HG02798 (cell line): Measurements from ENCODE around the gene TMEM214.
A peak's percentile ranks its signal among the peaks of the same experiment; 100 is the strongest.

Source experiments
- ATAC-seq: cut with Tn5 transposase; IDR thresholded peaks from one replicate; pipeline ENCODE4 v1.9.1; 2021; ENCODE audit warnings: mild to moderate bottlenecking; ENCODE audit not compliant: unreplicated experiment, poor library complexity

Gene TMEM214, protein sequence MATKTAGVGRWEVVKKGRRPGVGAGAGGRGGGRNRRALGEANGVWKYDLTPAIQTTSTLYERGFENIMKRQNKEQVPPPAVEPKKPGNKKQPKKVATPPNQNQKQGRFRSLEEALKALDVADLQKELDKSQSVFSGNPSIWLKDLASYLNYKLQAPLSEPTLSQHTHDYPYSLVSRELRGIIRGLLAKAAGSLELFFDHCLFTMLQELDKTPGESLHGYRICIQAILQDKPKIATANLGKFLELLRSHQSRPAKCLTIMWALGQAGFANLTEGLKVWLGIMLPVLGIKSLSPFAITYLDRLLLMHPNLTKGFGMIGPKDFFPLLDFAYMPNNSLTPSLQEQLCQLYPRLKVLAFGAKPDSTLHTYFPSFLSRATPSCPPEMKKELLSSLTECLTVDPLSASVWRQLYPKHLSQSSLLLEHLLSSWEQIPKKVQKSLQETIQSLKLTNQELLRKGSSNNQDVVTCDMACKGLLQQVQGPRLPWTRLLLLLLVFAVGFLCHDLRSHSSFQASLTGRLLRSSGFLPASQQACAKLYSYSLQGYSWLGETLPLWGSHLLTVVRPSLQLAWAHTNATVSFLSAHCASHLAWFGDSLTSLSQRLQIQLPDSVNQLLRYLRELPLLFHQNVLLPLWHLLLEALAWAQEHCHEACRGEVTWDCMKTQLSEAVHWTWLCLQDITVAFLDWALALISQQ

DNA sequence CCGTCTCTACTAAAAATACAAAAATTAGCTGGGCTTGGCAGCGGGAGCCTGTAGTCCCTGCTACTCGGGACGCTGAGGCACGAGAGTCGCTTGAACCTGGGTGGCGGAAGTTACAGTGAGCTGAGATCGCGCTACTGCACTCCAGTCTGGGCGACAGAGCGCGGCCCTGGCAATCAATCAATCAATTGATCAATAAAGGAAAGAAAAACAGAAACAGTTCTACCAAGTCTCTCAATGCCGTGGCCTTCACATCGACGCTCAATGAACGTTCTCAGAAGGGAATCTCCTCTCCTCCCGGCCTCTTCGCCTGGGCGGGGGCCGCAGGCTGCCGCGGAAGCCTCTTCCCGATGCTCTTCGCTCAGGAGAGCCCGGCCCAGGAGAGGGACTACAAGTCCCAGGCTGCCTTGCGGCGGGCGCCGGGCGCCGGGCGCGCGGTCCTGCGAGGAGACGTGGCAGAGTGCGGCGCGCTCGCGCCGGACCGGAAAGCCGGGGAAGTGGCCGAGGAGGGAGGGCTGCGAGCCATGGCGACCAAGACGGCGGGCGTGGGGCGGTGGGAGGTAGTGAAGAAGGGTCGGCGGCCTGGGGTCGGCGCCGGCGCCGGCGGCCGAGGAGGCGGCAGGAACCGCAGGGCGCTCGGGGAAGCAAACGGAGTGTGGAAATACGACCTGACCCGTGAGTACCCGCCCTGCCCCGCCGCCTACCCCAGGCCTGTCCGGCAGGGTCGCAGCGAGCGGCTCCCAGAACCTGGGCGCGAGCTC, at the start of gene TMEM214:
TMEM214 (plus strand) TSS at position 471 of the 758 bp plus-strand sequence; CDS start at position 522, 51 bp downstream.
- ATAC-seq = peak; percentile 95

DNA sequence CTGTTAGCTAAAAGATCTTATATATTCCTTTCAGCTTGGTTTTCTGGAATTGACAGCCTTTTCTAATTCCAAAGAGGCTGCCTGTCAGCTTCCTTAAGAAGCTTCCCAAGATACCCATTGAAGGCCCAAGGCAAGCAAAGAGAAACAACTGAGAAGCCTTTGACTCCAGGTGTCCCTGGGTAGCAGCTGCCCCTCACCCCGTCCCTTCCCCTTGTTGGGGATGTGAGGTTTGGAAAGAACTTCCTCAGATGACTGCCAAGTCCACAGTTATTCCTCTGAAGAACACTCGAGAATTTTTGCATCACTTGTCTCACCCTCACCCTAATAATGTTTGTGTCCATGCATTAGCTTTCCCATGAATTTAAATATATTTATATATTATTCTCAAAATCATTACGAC, 49.0 kb upstream of the TMEM214 start:
- ATAC-seq = no peak

DNA sequence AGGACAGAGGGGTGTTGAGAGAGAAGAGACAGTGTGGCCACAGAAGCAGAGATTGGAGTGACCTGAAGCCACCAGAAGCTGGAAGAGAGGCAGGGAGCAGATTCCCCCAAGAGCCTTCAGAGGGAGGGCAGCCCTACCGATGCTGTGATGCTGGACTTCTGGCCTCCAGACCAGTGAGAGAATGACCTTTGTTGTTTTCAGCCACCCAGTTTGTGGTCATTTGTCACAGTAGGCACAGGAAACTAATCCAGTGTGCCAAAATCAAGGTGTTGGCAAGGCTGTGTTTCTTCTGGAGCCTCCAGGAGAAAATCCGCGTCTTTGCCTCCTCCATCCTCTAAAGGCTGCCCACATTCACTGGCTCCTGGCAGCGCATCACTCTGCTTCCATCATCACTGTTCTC, 47.0 kb upstream of the TMEM214 start:
- no peak for ATAC-seq

DNA sequence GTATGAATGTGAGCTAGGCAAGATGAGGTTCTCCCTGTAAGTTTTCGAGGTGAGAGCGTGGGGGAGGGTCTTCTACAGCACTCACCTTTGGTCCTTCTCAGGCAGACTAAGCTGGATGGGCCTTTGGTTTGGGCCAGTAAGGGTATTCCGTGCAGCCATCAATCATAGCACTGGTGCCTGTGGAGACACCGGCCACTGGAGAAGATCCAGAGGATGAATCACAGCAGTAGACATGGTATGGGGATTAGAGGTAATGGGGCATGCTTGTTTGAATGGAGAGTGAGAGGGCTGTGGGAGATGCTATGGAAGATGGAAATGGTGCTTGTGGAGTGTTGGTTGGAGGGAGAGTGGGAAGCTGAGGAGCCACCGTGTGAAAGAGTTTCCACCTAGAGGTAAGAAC, 46.2 kb upstream of the TMEM214 start:
- no peak for ATAC-seq

DNA sequence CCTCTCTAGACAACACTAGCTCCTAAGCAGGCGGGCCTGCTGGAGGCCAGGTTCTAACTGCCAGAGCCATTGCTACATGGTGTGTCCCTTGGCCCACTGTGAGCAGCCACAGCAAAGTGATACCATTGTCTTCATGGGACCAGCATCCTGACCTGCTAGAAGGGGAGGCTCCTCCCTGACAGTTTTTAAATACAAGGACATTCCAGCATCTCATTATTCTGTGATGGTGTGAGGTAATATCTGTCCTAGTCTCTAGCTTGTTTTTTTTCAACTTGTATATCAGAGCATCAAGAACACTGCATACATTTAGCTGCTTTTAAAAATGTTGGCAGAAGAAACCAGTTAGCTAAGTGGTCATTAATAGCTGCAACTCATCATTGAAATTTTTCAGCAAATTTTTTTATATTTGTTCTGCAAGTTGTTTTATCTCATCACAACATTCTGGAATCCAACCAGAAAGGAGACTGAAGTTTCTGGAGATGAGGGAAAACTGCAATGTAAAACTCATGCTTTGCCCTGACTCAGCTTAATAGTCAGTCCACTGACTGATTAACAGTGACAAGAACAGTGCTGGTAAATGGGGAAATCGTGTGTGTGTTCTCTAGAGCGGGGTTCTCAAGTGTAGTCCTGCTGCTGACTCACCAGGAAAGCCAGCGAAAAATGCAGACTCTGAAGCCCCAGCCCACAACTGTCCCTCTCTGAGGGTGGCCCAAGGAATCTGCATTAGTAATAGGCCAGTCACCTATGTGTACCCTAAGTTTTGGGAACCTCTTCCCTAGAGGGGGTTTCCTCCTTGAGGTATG, 44.5 kb upstream of the TMEM214 start:
- no peak for ATAC-seq

DNA sequence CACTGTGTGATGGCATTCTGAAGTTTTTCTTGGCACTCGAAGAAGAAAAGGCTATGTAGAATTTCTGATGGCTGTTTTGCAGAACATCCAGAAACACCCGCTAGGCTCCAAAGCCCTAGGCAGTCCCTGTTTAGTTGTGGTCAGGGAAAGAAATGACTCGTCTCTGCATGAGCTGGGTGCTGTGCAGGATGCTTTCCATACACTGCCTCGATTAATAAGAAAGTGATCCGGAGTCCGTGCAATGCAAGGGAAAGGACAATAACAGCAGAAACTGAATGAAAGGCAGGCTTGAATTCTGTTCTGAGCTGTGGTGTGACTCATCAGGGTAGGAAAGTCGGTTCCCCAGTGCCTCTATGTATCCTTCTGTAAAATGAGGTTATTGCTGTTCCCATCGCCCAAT, 43.6 kb upstream of the TMEM214 start:
- no peak for ATAC-seq

DNA sequence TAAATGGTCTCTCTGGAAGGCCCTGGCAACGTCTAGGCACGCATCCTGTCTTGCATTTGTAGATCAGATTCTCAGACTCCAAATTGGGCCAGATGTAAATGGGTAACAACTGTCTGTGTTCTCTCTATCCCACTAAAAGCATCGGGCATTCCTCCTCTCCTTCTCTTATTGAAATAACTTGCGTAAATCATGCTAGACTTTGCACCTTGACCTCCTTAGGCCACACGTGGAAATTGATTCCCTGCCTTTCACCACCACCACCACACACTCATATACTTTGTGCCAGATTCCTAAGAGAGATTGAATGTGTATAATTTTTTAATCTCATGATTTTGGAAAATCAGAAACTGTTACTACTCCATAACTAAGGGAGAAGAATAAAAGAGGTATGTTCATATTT, 41.0 kb upstream of the TMEM214 start:
- ATAC-seq = no peak

DNA sequence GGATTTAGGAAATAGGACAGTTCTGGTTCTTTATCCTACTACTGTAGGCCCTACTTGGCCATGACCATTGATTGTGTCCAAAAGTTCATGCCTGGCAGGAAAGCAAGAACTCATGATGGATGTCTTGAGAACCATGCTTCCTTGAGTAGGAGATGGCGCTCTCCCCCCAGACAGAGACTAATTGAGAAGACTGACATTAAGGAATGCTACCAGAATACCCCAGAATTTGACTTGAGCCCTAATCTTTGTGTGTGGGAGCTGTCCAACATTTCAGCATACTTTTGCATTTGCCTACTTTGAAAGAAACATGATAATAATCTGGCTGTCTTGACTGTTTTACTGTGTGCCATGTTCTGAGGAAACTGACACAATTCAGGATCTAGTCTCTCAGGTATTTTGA, 39.0 kb upstream of the TMEM214 start:
- ATAC-seq = no peak

DNA sequence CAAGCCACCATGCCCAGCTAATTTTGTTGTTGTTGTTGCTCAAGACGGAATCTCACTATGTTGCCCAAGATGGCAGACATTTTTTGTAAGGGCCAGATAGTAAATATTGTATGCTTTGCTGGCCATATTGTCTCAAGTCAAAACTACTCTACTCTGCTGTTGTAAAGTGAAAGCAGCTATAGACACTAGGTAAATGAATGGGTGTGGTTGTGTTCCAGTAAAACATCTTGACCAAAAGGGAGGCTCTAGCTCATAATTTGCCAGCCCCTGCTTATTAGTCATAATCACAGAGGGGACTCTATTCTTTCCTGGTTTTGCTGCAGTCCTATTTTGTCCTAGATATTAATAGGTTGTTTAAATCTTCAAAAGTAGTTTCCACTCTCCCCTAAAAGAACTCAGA, 37.8 kb upstream of the TMEM214 start:
- no peak for ATAC-seq

DNA sequence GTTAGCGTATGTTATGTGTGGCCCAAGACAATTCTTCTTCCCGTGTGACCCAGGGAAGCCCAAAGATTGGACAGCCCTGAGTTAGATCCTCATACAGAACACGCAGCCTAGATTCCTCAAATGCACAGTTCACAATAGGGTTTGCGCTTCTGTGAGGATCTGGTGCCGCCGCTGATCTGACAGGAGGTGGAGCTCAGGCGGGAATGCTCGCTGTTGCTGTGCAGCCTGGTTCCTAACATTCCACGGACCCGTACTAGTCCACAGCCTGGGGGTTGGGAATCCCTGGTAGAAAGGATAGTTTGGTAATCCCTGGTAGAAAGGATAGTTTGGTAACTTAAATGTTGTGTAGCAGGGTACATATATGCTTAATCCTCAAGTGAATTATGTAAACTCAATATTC, 35.4 kb upstream of the TMEM214 start:
- ATAC-seq = no peak

DNA sequence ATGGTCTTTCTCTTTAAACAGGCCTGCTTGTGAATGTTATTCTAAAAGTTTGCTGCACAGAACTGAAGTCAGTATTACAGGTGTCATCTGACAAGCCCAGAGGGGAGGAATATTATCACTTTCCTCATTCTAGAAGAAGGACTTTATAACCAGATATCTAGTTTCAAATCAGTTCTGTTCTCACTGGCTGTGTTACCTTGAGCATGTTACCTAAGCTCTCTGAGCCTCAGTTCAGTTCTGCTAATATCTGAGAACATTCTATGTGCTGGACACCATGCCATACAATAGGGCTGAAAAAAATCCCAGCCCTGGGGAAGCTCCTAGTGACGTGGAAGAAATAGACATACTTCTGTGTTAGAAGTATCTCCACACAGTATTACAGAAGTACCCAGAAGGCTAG, 34.4 kb upstream of the TMEM214 start:
- no peak for ATAC-seq

DNA sequence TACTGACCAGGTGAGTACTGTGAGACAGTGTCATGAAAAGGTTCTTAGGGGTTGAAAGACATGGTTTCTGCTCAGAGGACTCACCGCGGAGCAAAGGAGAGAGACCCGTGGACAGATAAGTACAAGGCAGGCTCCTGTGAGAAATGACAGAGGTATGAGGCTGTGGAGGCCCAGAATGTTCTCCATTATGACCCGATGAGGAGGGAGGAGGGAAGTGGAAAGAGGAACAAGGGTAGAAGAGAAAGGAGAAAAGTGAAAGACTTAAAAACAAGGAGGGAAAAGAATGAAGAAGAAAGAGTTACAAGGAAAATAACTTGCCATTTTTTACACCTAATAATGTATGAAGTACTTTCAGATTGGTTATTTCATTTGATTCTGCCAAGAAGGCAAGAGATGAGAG, 32.5 kb upstream of the TMEM214 start:
- ATAC-seq = no peak

DNA sequence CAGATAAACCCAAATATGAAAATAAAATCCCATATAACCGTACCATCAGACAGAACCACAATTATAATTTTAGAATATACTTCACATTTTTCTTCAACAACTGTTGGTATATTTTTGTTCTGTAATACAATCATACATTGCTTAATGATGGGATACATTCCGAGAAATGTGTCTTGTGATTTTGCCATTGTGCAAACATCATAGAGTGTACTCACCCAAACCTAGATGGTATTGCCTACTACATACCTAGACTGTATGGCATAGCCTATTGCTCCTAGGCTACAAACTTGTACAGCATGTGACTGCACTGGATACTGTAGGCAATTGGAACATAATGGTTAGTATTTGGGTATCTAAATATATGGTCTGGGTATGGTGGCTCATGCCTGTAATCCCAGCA, 31.8 kb upstream of the TMEM214 start:
- ATAC-seq = no peak

DNA sequence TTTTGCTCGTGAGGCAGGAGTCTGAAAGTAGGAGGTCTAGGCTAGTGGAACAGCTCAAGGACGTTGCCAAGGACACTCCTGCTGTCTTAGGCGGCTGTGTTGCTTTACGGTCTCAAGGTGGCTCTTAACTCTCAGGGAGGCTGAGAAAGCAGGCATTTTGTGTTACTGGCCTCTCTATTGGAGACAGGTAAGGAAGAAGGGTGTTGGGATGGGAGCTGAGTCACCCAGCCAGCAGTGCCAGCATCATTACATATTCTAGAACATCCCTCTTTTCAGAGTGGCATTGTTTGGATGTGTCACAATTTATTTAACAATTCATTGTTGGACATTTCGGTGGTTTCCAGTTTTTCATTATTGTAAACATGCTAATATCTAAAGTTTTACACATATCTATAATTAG, 30.8 kb upstream of the TMEM214 start:
- ATAC-seq = no peak

DNA sequence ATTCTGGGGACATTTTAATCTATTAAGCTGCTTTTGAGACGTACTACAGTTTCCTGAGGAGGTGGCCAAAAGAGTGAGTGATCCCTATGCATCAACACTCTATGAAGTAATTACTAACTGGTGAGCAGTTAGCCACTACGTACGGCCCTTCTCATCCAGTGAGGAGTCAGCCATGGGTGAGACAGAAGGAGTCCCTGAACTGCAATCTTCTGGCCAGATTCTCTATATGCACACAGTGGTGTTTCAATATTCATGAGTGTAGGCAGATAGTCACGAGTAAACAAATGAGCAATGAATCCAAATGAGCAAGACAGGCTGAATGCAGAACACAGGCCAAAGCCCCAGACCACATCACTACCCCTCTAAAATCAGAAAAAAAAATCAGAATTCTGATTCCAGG, 29.8 kb upstream of the TMEM214 start:
- no peak for ATAC-seq

DNA sequence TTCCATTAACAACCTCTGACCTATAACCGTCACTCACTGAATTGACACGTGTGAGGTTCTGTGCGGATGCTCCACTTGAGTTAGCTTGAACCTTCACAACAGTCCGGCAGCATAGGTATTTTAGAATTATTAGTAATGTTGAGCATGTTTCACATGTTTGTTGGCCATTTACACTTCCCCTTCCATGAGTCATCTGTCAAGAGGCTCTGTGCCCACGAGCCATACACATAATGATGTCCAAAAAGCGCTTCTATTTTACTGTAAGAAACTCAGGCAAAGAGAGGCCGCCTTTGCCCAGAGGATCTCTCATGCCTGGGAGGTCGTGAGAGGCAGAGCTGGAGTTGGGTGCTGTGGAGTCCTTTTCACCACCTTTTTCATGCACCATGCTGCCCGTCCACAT, 28.9 kb upstream of the TMEM214 start:
- no peak for ATAC-seq

DNA sequence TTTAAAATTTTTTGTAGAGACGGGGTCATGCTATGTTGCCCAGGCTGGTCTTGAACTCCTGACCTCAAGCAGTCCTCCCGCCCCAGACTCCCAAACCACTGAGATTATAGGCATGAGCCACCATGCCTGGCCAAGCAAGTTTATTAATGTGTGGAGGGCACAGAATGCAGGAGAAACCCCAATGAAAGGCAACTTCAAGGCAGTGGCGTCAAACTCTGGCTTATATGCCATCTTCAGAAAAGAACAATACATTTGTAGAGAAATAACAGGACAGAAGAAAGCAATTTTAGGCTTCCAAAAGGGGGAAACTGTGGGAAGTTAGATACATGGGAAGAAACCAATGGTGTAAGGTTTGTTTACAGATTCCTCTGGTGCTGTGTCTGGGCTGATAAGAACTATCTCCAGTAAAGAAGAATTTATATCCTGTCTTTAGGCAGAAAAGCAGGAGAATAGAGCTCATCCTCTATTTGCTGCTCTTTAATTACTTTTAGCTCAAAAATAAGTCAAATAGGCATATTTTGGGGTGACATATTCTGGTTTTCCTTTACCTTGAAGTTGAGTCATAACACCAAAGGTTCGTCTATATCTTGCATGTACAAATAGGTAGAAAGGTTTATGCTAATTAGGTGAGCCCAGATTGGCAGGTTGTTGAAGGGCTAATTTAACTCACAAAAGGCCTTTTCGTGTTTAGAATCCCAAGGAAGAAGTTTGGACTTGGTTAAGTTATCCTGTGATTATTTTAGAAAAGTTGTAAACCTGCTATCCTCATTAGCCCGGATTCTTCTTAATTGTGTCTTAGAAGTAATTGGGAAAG, 26.0 kb upstream of the TMEM214 start:
- no peak for ATAC-seq

DNA sequence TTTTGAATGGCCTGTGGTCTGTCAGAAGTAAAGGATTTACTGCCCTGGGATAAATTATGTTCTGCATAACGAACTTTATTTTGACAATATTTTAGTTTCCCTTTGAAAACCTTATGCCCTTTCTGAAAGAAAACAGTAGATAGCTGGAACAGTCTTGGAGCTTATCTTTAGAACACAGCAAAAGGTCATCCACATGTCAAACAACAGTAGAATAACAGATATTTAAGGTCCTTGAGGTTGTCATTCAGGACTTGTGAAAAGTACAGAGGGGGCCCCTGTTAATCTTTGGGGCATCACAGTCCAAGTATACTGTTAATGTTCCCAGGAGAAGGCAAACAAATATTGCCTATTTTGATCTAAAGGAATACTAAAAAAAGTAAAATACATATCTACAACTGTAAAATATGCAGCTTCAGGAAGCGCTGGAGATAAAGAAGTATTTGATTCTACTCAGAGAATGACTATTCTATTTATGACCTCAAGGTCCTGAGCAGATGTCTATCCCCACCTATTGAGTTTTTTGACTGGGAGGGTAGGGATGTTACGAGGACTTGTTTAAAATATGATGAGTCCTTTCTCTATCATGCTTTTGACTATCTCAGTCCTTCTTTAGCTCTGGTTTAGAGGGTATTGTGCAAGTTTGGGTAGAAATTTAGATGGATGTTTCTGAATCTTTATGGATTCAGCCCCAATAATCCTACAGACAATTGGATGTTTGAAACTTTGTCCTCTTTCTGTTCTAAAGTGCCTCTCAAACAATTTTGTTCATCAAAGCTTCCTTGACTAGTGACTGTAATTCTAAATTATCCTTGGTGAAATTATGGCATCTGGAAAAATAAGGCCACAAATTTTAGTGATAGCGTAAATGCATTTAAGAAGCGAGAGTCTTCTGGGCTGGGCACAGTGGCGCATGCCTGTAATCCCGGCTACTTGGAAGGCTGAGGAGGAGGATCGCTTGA, 25.1 kb upstream of the TMEM214 start:
- no peak for ATAC-seq
